ENCODE data around the gene ANAPC15. TPM values are rescaled to one million over a fixed set of nuclear protein-coding genes. Genes with fewer than 3 reads are reported as not detected.
A peak's percentile ranks its signal among the peaks of the same experiment; 100 is the strongest.

The ANAPC15 gene
- polyA plus RNA-seq (2013, experiment 1 of 2) = 35.1 TPM
- 36.7 TPM for polyA plus RNA-seq (2013, experiment 2 of 2)

- Histone ChIP-seq H3K27ac (ENCODE audit: low read length, poor library complexity, severe bottlenecking) (peak within 1 kb of the TSS; percentile 100), H3K14ac (ENCODE audit: low read length in 2 of 2) (peak within 1 kb of the TSS in 1 of 2 experiments; percentile 41), H3K27me3 (ENCODE audit: control insufficient read depth in 1 of 2, insufficient read depth in 1 of 2, low read length in 2 of 2) (no peaks in the 10 kb centered on the region), H2AK5ac (ENCODE audit: low read length, severe bottlenecking) (peak within 1 kb of the TSS; percentile 95), H3K4me1 (ENCODE audit: control insufficient read depth, insufficient read depth, low read depth, low read length) (peaks cover 2% of the 10 kb centered on the region), H2BK5ac (ENCODE audit: low read depth, low read length, poor library complexity, severe bottlenecking) (peak within 1 kb of the TSS; percentile 100), H2BK120ac (ENCODE audit: low read depth, low read length) (peak within 1 kb of the TSS; percentile 67), H2BK12ac (ENCODE audit: low read length in 2 of 2) (peak within 1 kb of the TSS in 1 of 2 experiments; percentile 47), H4K91ac (ENCODE audit: low read length) (peak within 1 kb of the TSS; percentile 88), H4K8ac (ENCODE audit: low read length) (peak within 1 kb of the TSS; percentile 99), H3K18ac (ENCODE audit: low read depth in 1 of 2, low read length in 2 of 2) (peak within 1 kb of the TSS; percentile 71 to 89), H3K9ac (ENCODE audit: low read length) (peak within 1 kb of the TSS; percentile 95), H3K79me1 (replicated peaks; ENCODE audit: low read length, poor library complexity, severe bottlenecking) (no peaks in the 10 kb centered on the region), H2BK15ac (ENCODE audit: low read depth, poor library complexity, severe bottlenecking) (peak within 1 kb of the TSS; percentile 95), H3K9me3 (ENCODE audit: control insufficient read depth, low read length) (no peaks in the 10 kb centered on the region), H2AFZ (ENCODE audit: low read depth, low read length) (no peak within 1 kb of the TSS), H3K4me3 (ENCODE audit: insufficient read depth in 1 of 2, low read depth in 1 of 2, low read length in 2 of 2) (peak within 1 kb of the TSS; percentile 62 to 81), H3K23ac (ENCODE audit: low read length in 2 of 2) (no peak within 1 kb of the TSS), H3K4ac (ENCODE audit: low read depth in 1 of 2, low read length in 2 of 2) (peak within 1 kb of the TSS; percentile 83 to 93), H3K36me3 (ENCODE audit: control insufficient read depth in 1 of 2, insufficient read depth in 2 of 2, low read depth in 1 of 2, low read length in 2 of 2) (peaks cover 15 to 27% of the 10 kb centered on the region in 2 experiments), H3K4me2 (ENCODE audit: low read length, poor library complexity, severe bottlenecking) (peak within 1 kb of the TSS; percentile 53)
- peak; percentile 100 for DNase-seq
- under 1% methylated on average over 49 of the region's 49 CpGs for WGBS
Measured at GRCh38 chr11:72112143-72112977, at the start of gene ANAPC15. Gene ANAPC15 (minus strand): TSS chr11:72112695. CDS start chr11:72111276, 1,419 bp downstream.

- no peak overlapping the region for H2BK12ac ChIP-seq (ENCODE audit: low read length in 2 of 2)
- no peak overlapping the region for H2BK5ac ChIP-seq (ENCODE audit: low read depth, low read length, poor library complexity, severe bottlenecking)
- no peak overlapping the region for H4K91ac ChIP-seq (ENCODE audit: low read length)
- DNase-seq = peak; percentile 6
- no peak overlapping the region for H3K9ac ChIP-seq (ENCODE audit: low read length)
- H3K23ac ChIP-seq (ENCODE audit: low read length in 2 of 2) = no peak overlapping the region
- H3K4me1 ChIP-seq (ENCODE audit: control insufficient read depth, insufficient read depth, low read depth, low read length) = no peaks in the 10 kb centered on the region
- H3K4me3 ChIP-seq (ENCODE audit: insufficient read depth in 1 of 2, low read depth in 1 of 2, low read length in 2 of 2) = no peak overlapping the region
- no peaks in the 10 kb centered on the region for H3K36me3 ChIP-seq (ENCODE audit: control insufficient read depth in 1 of 2, insufficient read depth in 2 of 2, low read depth in 1 of 2, low read length in 2 of 2)
- H4K8ac ChIP-seq (ENCODE audit: low read length) = no peak overlapping the region
- no peaks in the 10 kb centered on the region for H3K79me1 ChIP-seq (replicated peaks; ENCODE audit: low read length, poor library complexity, severe bottlenecking)
- no peak overlapping the region for H2AFZ ChIP-seq (ENCODE audit: low read depth, low read length)
- H3K9me3 ChIP-seq (ENCODE audit: control insufficient read depth, low read length) = no peaks in the 10 kb centered on the region
- peaks cover 10 to 27% of the 10 kb centered on the region in 2 experiments for H3K27me3 ChIP-seq (ENCODE audit: control insufficient read depth in 1 of 2, insufficient read depth in 1 of 2, low read length in 2 of 2)
- H3K4me2 ChIP-seq (ENCODE audit: low read length, poor library complexity, severe bottlenecking) = no peak overlapping the region
- WGBS = 74% methylated on average over 2 of the region's 2 CpGs
- no peak overlapping the region for H3K14ac ChIP-seq (ENCODE audit: low read length in 2 of 2)
- H3K4ac ChIP-seq (ENCODE audit: low read depth in 1 of 2, low read length in 2 of 2) = no peak overlapping the region
- H2BK15ac ChIP-seq (ENCODE audit: low read depth, poor library complexity, severe bottlenecking) = no peak overlapping the region
- no peak overlapping the region for H2BK120ac ChIP-seq (ENCODE audit: low read depth, low read length)
- H2AK5ac ChIP-seq (ENCODE audit: low read length, severe bottlenecking) = no peak overlapping the region
- H3K18ac ChIP-seq (ENCODE audit: low read depth in 1 of 2, low read length in 2 of 2) = no peak overlapping the region
- no peak overlapping the region for H3K27ac ChIP-seq (ENCODE audit: low read length, poor library complexity, severe bottlenecking)
Measured at GRCh38 chr11:72160319-72160718, 47.8 kb upstream of the ANAPC15 start.

- H3K79me1 ChIP-seq (replicated peaks; ENCODE audit: low read length, poor library complexity, severe bottlenecking) = no peaks in the 10 kb centered on the region
- DNase-seq = no peak
- no peaks in the 10 kb centered on the region for H3K9me3 ChIP-seq (ENCODE audit: control insufficient read depth, low read length)
- H3K14ac ChIP-seq (ENCODE audit: low read length in 2 of 2) = no peak overlapping the region
- 87% methylated on average over 3 of the region's 4 CpGs for WGBS
- H3K4ac ChIP-seq (ENCODE audit: low read depth in 1 of 2, low read length in 2 of 2) = no peak overlapping the region
- no peak overlapping the region for H3K4me2 ChIP-seq (ENCODE audit: low read length, poor library complexity, severe bottlenecking)
- no peak overlapping the region for H2AK5ac ChIP-seq (ENCODE audit: low read length, severe bottlenecking)
- H3K27me3 ChIP-seq (ENCODE audit: control insufficient read depth in 1 of 2, insufficient read depth in 1 of 2, low read length in 2 of 2) = peaks cover 10 to 15% of the 10 kb centered on the region in 2 experiments
- H3K9ac ChIP-seq (ENCODE audit: low read length) = no peak overlapping the region
- no peaks in the 10 kb centered on the region for H3K4me1 ChIP-seq (ENCODE audit: control insufficient read depth, insufficient read depth, low read depth, low read length)
- no peak overlapping the region for H4K8ac ChIP-seq (ENCODE audit: low read length)
- no peak overlapping the region for H3K18ac ChIP-seq (ENCODE audit: low read depth in 1 of 2, low read length in 2 of 2)
- H2BK120ac ChIP-seq (ENCODE audit: low read depth, low read length) = no peak overlapping the region
- no peak overlapping the region for H4K91ac ChIP-seq (ENCODE audit: low read length)
- no peak overlapping the region for H2BK5ac ChIP-seq (ENCODE audit: low read depth, low read length, poor library complexity, severe bottlenecking)
- H3K27ac ChIP-seq (ENCODE audit: low read length, poor library complexity, severe bottlenecking) = no peak overlapping the region
- no peak overlapping the region for H3K4me3 ChIP-seq (ENCODE audit: insufficient read depth in 1 of 2, low read depth in 1 of 2, low read length in 2 of 2)
- H2BK12ac ChIP-seq (ENCODE audit: low read length in 2 of 2) = no peak overlapping the region
- no peak overlapping the region for H2AFZ ChIP-seq (ENCODE audit: low read depth, low read length)
- no peak overlapping the region for H2BK15ac ChIP-seq (ENCODE audit: low read depth, poor library complexity, severe bottlenecking)
- H3K23ac ChIP-seq (ENCODE audit: low read length in 2 of 2) = no peak overlapping the region
- no peaks in the 10 kb centered on the region for H3K36me3 ChIP-seq (ENCODE audit: control insufficient read depth in 1 of 2, insufficient read depth in 2 of 2, low read depth in 1 of 2, low read length in 2 of 2)
Measured at GRCh38 chr11:72157131-72157530, 44.6 kb upstream of the ANAPC15 start.

GRCh38 chr11:72155751-72156150 lies 43.3 kb upstream of the ANAPC15 start:
- Histone ChIP-seq H2AFZ (ENCODE audit: low read depth, low read length) (no peak overlapping the region), H3K4me2 (ENCODE audit: low read length, poor library complexity, severe bottlenecking) (no peak overlapping the region), H3K79me1 (replicated peaks; ENCODE audit: low read length, poor library complexity, severe bottlenecking) (no peaks in the 10 kb centered on the region), H3K14ac (ENCODE audit: low read length in 2 of 2) (no peak overlapping the region), H3K27me3 (ENCODE audit: control insufficient read depth in 1 of 2, insufficient read depth in 1 of 2, low read length in 2 of 2) (peaks cover 10 to 12% of the 10 kb centered on the region in 2 experiments), H3K9me3 (ENCODE audit: control insufficient read depth, low read length) (no peaks in the 10 kb centered on the region), H2BK5ac (ENCODE audit: low read depth, low read length, poor library complexity, severe bottlenecking) (no peak overlapping the region), H2AK5ac (ENCODE audit: low read length, severe bottlenecking) (no peak overlapping the region), H2BK120ac (ENCODE audit: low read depth, low read length) (no peak overlapping the region), H2BK15ac (ENCODE audit: low read depth, poor library complexity, severe bottlenecking) (no peak overlapping the region), H3K36me3 (ENCODE audit: control insufficient read depth in 1 of 2, insufficient read depth in 2 of 2, low read depth in 1 of 2, low read length in 2 of 2) (no peaks in the 10 kb centered on the region), H3K23ac (ENCODE audit: low read length in 2 of 2) (no peak overlapping the region), H3K4me3 (ENCODE audit: insufficient read depth in 1 of 2, low read depth in 1 of 2, low read length in 2 of 2) (no peak overlapping the region), H3K4me1 (ENCODE audit: control insufficient read depth, insufficient read depth, low read depth, low read length) (no peaks in the 10 kb centered on the region), H3K4ac (ENCODE audit: low read depth in 1 of 2, low read length in 2 of 2) (no peak overlapping the region), H4K91ac (ENCODE audit: low read length) (no peak overlapping the region), H3K9ac (ENCODE audit: low read length) (no peak overlapping the region), H3K18ac (ENCODE audit: low read depth in 1 of 2, low read length in 2 of 2) (no peak overlapping the region), H3K27ac (ENCODE audit: low read length, poor library complexity, severe bottlenecking) (no peak overlapping the region), H2BK12ac (ENCODE audit: low read length in 2 of 2) (no peak overlapping the region), H4K8ac (ENCODE audit: low read length) (no peak overlapping the region)
- whole genome bisulfite sequencing = 69% methylated on average over 3 of the region's 4 CpGs
- DNase-seq = no peak
